H1 (cell line): Measurements from ENCODE around the gene KLK4.

ENCODE experiments used
- CBX5 ChIP-seq: fragments of 300-800, 300-1000 bp; sonication (generic); IDR thresholded peaks from 2 replicates; pipeline ENCODE4 v1.7.1; 2016; ENCODE audit warnings: antibody characterized with exemption, low read length, low read depth
- EZH2 ChIP-seq: fragments of 200-600 bp; sonication (generic); IDR thresholded peaks from 2 replicates; pipeline ENCODE4 v1.7.1; 2012; ENCODE audit warnings: low read depth, mild to moderate bottlenecking, moderate library complexity, low read length, inconsistent platforms; ENCODE audit not compliant: severe bottlenecking
- GABPA ChIP-seq: IDR thresholded peaks from 2 replicates; pipeline ENCODE4 v1.6.1; 2011; ENCODE audit warnings: mild to moderate bottlenecking, low read length, moderate library complexity, borderline replicate concordance; ENCODE audit not compliant: insufficient read depth
- POLR2A ChIP-seq, 2 experiments: IDR thresholded peaks; 1 replicate in 1 of 2; 2 replicates in 1 of 2; pipeline ENCODE4 v1.6.1; 2011; ENCODE audit warnings: low read depth in 2 of 2, low read length in 2 of 2, mild to moderate bottlenecking in 2 of 2; ENCODE audit errors: control extremely low read depth in 1 of 2
- RAD21 ChIP-seq, 2 experiments: IDR thresholded peaks in 1 of 2; conservative IDR thresholded peaks in 1 of 2; 2 replicates each; pipeline ENCODE4 v1.6.1; 2011; ENCODE audit warnings: low read depth in 2 of 2, low read length in 2 of 2, improper control_type of control experiment in 1 of 2, inconsistent platforms in 1 of 2, mild to moderate bottlenecking in 1 of 2, moderate library complexity in 1 of 2
- RNF2 ChIP-seq: fragments of 200-900, 300-1000 bp; sonication (generic); IDR thresholded peaks from 2 replicates; pipeline ENCODE4 v1.7.1; 2016; ENCODE audit warnings: borderline replicate concordance, low read depth, mild to moderate bottlenecking, antibody characterized with exemption, low read length; ENCODE audit not compliant: poor library complexity, severe bottlenecking; ENCODE audit errors: missing control alignments
- TAF1 ChIP-seq: IDR thresholded peaks from 2 replicates; pipeline ENCODE4 v1.6.1; 2011; ENCODE audit warnings: mild to moderate bottlenecking, low read depth, low read length
- TCF12 ChIP-seq: IDR thresholded peaks from 2 replicates; pipeline ENCODE4 v1.6.1; 2011; ENCODE audit warnings: low read depth, mild to moderate bottlenecking, low read length
- TF ChIP-seq, protein P1 (sequence below), 3 experiments: IDR thresholded peaks; 1 replicate in 2 of 3; 2 replicates in 1 of 3; pipeline versions ENCODE4 v1.5.1 to v1.6.1; 2011; ENCODE audit warnings: low read length in 3 of 3, mild to moderate bottlenecking in 3 of 3, inconsistent platforms in 2 of 3, low read depth in 1 of 3, moderate library complexity in 1 of 3; ENCODE audit not compliant: insufficient read depth in 1 of 3; ENCODE audit errors: control extremely low read depth in 1 of 3

- TF ChIP-seq TAF1 (no peak), POLR2A (IDR thresholded peaks at IDR 0.05; ENCODE audit: control extremely low read depth in 1 of 2, low read depth in 2 of 2, low read length in 2 of 2) (no peak), TCF12 (no peak), EZH2 (no peak), RAD21 (IDR thresholded peaks at IDR 0.05 in 1 of 2, conservative IDR thresholded peaks at IDR 0.05 in 1 of 2; ENCODE audit: low read depth in 2 of 2, low read length in 2 of 2) (no peak), RNF2 (peak; percentile 57), CBX5 (no peak), GABPA (no peak)
- TF ChIP-seq, protein P1, sequence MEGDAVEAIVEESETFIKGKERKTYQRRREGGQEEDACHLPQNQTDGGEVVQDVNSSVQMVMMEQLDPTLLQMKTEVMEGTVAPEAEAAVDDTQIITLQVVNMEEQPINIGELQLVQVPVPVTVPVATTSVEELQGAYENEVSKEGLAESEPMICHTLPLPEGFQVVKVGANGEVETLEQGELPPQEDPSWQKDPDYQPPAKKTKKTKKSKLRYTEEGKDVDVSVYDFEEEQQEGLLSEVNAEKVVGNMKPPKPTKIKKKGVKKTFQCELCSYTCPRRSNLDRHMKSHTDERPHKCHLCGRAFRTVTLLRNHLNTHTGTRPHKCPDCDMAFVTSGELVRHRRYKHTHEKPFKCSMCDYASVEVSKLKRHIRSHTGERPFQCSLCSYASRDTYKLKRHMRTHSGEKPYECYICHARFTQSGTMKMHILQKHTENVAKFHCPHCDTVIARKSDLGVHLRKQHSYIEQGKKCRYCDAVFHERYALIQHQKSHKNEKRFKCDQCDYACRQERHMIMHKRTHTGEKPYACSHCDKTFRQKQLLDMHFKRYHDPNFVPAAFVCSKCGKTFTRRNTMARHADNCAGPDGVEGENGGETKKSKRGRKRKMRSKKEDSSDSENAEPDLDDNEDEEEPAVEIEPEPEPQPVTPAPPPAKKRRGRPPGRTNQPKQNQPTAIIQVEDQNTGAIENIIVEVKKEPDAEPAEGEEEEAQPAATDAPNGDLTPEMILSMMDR (IDR thresholded peaks at IDR 0.05; ENCODE audit: control extremely low read depth in 1 of 3, insufficient read depth in 1 of 3, low read depth in 1 of 3, low read length in 3 of 3) = no peak
Observed at GRCh38 chr19:50912102-50912599, 956 bp upstream of the KLK4 start.
